ENCODE measurements around the gene VAMP1.

DNA sequence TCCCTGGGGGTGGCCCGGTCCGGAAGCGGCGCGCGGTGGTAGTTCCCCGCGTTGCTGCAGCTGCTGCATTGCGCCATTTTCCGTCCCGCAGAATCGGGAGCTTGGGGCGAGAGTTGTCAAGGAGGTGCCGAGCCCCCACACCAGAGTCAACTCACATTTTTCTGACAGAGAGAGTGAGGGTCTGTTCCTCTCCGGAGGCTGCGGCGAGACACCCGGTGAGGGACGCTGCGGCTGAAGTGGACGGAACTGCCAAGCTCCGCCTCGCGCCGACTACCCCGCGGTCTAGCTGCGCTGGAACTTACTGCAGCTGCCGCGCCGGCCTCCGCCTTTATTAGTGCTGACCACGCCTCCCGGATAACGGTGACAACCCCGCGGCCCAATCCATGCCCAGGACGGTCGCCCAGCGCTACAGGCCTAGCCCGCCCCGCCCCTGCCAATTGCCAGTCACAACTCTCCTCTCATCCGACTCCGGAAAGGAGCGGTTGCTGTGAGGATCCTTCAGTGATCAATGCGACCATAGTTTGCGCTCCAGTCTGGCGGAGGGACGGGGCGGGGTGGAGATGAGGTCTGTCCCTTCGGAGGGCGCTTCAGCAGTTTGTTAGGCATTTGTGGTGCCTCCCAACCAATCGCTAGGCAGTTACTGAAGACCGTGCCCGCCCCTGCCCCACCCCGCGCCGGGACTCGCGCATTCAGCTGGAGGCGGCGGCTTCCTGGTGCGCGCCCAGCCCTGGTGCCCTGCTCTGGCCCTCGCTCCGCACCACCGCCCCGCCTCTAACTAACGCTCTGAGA, at the start of gene VAMP1:
- TF ChIP-seq, protein P1, sequence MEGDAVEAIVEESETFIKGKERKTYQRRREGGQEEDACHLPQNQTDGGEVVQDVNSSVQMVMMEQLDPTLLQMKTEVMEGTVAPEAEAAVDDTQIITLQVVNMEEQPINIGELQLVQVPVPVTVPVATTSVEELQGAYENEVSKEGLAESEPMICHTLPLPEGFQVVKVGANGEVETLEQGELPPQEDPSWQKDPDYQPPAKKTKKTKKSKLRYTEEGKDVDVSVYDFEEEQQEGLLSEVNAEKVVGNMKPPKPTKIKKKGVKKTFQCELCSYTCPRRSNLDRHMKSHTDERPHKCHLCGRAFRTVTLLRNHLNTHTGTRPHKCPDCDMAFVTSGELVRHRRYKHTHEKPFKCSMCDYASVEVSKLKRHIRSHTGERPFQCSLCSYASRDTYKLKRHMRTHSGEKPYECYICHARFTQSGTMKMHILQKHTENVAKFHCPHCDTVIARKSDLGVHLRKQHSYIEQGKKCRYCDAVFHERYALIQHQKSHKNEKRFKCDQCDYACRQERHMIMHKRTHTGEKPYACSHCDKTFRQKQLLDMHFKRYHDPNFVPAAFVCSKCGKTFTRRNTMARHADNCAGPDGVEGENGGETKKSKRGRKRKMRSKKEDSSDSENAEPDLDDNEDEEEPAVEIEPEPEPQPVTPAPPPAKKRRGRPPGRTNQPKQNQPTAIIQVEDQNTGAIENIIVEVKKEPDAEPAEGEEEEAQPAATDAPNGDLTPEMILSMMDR (IDR thresholded peaks at IDR 0.05) = peak in 1 of 5 experiments; percentile 36
- TF ChIP-seq POLR2AphosphoS5 (IDR thresholded peaks at IDR 0.05) = peak; percentile 99

Measured in transverse colon (tissue), 4 donors.